ENCODE results near the gene MIPOL1. TPM values are rescaled to one million over a fixed set of nuclear protein-coding genes. Genes with fewer than 3 reads are reported as not detected.

Gene MIPOL1
- total and polyA plus RNA-seq, 9 of the 15 experiments (the other 6 are each of a cell fraction or from before 2014, with no cell fraction given), result 6.7 to 21.9 (median 12.4) TPM

DNA sequence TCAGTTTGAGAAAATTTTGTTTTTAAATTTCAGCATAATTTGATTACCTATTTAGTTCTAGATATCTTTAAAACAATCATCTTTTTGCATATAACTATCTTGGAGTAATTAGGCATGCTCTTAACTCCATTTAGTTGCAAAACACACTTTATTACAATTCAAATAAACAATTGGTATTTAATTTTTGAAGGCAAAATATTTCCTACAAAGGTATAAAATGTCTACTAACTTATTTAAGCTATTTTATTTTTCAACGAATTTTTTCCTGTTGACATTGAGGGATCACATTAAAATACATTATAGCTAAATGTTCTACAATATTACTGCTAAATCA lies 389.0 kb downstream of the MIPOL1 start (continued):
- TF ChIP-seq, protein P1, sequence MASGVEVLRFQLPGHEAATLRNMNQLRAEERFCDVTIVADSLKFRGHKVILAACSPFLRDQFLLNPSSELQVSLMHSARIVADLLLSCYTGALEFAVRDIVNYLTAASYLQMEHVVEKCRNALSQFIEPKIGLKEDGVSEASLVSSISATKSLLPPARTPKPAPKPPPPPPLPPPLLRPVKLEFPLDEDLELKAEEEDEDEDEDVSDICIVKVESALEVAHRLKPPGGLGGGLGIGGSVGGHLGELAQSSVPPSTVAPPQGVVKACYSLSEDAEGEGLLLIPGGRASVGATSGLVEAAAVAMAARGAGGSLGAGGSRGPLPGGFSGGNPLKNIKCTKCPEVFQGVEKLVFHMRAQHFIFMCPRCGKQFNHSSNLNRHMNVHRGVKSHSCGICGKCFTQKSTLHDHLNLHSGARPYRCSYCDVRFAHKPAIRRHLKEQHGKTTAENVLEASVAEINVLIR (CRISPR knock-in tag; IDR thresholded peaks at IDR 0.05), result no peak
- TF ChIP-seq PURB (CRISPR knock-in tag; IDR thresholded peaks at IDR 0.05; ENCODE audit: low read depth) (no peak), ZNF695 (CRISPR knock-in tag; IDR thresholded peaks at IDR 0.05) (no peak)
- TF ChIP-seq, protein P2, sequence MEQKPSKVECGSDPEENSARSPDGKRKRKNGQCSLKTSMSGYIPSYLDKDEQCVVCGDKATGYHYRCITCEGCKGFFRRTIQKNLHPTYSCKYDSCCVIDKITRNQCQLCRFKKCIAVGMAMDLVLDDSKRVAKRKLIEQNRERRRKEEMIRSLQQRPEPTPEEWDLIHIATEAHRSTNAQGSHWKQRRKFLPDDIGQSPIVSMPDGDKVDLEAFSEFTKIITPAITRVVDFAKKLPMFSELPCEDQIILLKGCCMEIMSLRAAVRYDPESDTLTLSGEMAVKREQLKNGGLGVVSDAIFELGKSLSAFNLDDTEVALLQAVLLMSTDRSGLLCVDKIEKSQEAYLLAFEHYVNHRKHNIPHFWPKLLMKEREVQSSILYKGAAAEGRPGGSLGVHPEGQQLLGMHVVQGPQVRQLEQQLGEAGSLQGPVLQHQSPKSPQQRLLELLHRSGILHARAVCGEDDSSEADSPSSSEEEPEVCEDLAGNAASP (IDR thresholded peaks at IDR 0.05), result no peak

DNA sequence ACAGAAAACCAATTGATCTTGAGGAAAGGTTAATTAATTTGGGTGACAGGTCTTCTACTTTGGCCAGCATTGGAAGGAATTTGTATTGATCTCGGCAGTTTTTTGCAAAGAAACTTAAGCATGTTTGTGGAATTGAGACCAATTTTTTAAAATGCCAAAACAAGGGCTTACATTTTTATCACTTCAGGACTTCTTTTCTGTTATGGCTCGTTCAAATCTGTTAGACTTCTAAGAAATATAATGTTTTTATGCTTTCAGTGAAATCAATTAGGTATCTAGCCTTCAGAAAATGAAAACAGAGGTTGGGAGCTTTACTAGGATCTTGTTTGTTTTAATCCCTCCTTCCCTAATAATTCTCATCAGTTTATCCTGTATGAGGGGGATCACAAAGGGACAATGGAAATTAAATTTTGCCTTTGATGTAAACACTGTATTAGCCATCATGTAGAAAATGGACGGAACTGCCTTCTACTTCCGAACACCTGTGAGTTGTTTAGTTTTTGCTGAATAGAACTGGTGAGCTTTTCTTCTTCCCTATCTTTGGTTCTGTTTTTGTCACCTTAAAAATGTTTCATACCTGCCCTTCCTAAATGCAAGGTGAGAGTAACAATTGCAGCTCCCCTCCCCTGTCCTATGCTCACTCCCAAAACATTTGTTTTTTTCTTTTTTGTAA lies 389.5 kb downstream of the MIPOL1 start:
- no peak overlapping the region for H3K4me3 ChIP-seq
- H3K4me1 ChIP-seq (replicated peaks in 1 of 2; ENCODE audit: control insufficient read depth in 2 of 2, insufficient read depth in 2 of 2, low read length in 2 of 2), result peaks cover 0 to 13% of the 10 kb centered on the region in 2 experiments; a peak in 1 of 5 replicates
- H2AFZ ChIP-seq (ENCODE audit: low read depth, low read length), result no peak overlapping the region
- TF ChIP-seq, protein P3, sequence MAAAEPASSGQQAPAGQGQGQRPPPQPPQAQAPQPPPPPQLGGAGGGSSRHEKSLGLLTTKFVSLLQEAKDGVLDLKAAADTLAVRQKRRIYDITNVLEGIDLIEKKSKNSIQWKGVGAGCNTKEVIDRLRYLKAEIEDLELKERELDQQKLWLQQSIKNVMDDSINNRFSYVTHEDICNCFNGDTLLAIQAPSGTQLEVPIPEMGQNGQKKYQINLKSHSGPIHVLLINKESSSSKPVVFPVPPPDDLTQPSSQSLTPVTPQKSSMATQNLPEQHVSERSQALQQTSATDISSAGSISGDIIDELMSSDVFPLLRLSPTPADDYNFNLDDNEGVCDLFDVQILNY (CRISPR knock-in tag; IDR thresholded peaks at IDR 0.05), result no peak
- TF ChIP-seq, protein P4, sequence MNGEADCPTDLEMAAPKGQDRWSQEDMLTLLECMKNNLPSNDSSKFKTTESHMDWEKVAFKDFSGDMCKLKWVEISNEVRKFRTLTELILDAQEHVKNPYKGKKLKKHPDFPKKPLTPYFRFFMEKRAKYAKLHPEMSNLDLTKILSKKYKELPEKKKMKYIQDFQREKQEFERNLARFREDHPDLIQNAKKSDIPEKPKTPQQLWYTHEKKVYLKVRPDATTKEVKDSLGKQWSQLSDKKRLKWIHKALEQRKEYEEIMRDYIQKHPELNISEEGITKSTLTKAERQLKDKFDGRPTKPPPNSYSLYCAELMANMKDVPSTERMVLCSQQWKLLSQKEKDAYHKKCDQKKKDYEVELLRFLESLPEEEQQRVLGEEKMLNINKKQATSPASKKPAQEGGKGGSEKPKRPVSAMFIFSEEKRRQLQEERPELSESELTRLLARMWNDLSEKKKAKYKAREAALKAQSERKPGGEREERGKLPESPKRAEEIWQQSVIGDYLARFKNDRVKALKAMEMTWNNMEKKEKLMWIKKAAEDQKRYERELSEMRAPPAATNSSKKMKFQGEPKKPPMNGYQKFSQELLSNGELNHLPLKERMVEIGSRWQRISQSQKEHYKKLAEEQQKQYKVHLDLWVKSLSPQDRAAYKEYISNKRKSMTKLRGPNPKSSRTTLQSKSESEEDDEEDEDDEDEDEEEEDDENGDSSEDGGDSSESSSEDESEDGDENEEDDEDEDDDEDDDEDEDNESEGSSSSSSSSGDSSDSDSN (IDR thresholded peaks at IDR 0.05; ENCODE audit: borderline replicate concordance in 1 of 2, low read depth in 2 of 2, low read length in 2 of 2), result no peak
- no peak for TF ChIP-seq ESRRB (CRISPR knock-in tag; IDR thresholded peaks at IDR 0.05; ENCODE audit: borderline replicate concordance)
- TF ChIP-seq MEIS2 (IDR thresholded peaks at IDR 0.05; ENCODE audit: partially characterized antibody), result no peak
- DNase-seq (ENCODE audit: extremely low read depth in 1 of 4, low spot score in 3 of 4) (no peak), ATAC-seq (no peak), FAIRE-seq (no peak)
- no peaks in the 10 kb centered on the region for H3K79me2 ChIP-seq (ENCODE audit: control insufficient read depth, insufficient read depth, low read length)
- 54% methylated on average over 4 of the region's 4 CpGs for WGBS (ENCODE audit: insufficient coverage, low coverage, missing lambda C conversion rate)
- no peaks in the 10 kb centered on the region for H3K27me3 ChIP-seq (ENCODE audit: control insufficient read depth in 2 of 2, insufficient read depth in 2 of 2, low read length in 2 of 2)
- H3K27ac ChIP-seq (ENCODE audit: extremely low read depth, low read depth, low read length), result no peak overlapping the region
- H4K20me1 ChIP-seq (replicated peaks; ENCODE audit: control insufficient read depth, insufficient read depth, low read length), result no peaks in the 10 kb centered on the region
- no TSS peak for BruUV-seq (replicated peaks)
- H3K9me1 ChIP-seq (ENCODE audit: control insufficient read depth, insufficient read depth, low read length), result no peaks in the 10 kb centered on the region
- in situ Hi-C loops (cut with MboI), result loop anchor here (25.0 kb wide), 1 partner anchor 325 kb away; no protein-coding TSS in a partner anchor
- H3K36me3 ChIP-seq (ENCODE audit: control insufficient read depth, insufficient read depth, low read length), result no peaks in the 10 kb centered on the region
- ChIA-PET POLR2A (no interaction called here), CTCF (ENCODE audit: low intra/inter-chr PET ratio) (no interaction called here)
- no peaks in the 10 kb centered on the region for H3K9me3 ChIP-seq (replicated peaks; ENCODE audit: control insufficient read depth, insufficient read depth, low read depth, low read length)
- no peak overlapping the region for H3K4me2 ChIP-seq (ENCODE audit: insufficient read depth, low read length)
- no peak overlapping the region for H3K9ac ChIP-seq (ENCODE audit: insufficient read depth in 1 of 2, low read depth in 2 of 2, low read length in 2 of 2)
- intact Hi-C loops (cut with micrococcal nuclease), result no loop called here

All from K562 (cell line).